ENCODE results near the gene RNU1-2.
"Not testable (repeated sequence)": the region's sequence is repeated elsewhere in the genome, so short reads cannot be mapped to it uniquely, and the experiment has no call there.

The RNU1-2 gene

GRCh38 chr1:16895598-16896315 is at the start of gene RNU1-2:
Gene RNU1-2 (plus strand): TSS chr1:16895980.
- peak; percentile 97 to 98 for DNase-seq

GRCh38 chr1:16856201-16856600 is 39.6 kb upstream of the RNU1-2 start:
- DNase-seq = not testable (repeated sequence)

GRCh38 chr1:16859167-16860041 is 36.4 kb upstream of the RNU1-2 start:
- DNase-seq = not testable (repeated sequence)

GRCh38 chr1:16860048-16860447 is 35.7 kb upstream of the RNU1-2 start:
- not testable (repeated sequence) for DNase-seq

- not testable (repeated sequence) for DNase-seq
These were observed 33.9 kb upstream of the RNU1-2 start for GRCh38 chr1:16861832-16862245.

DNA sequence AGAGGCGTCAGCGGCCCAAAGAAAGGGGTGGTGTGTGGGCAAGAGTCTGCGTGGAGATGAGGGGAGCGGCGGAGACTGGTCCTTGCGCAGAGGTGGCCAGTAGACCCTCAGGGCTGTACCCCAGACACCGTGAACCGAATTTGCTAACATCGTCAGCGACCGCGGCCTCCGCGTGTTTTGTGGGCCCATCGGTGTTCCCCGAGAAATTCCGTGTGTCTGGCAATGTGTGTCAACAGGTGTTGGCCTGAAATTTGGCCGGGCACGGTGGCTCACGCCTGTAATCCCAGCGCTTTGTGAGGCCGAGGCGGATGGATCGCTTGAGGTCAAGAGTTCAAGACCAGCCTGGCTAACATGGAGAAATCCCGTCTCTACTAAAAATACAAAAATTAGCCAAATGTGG is 33.4 kb upstream of the RNU1-2 start:
- DNase-seq = not testable (repeated sequence)

- DNase-seq = not testable (repeated sequence)
These were observed 32.8 kb upstream of the RNU1-2 start for GRCh38 chr1:16863024-16863423.

DNA sequence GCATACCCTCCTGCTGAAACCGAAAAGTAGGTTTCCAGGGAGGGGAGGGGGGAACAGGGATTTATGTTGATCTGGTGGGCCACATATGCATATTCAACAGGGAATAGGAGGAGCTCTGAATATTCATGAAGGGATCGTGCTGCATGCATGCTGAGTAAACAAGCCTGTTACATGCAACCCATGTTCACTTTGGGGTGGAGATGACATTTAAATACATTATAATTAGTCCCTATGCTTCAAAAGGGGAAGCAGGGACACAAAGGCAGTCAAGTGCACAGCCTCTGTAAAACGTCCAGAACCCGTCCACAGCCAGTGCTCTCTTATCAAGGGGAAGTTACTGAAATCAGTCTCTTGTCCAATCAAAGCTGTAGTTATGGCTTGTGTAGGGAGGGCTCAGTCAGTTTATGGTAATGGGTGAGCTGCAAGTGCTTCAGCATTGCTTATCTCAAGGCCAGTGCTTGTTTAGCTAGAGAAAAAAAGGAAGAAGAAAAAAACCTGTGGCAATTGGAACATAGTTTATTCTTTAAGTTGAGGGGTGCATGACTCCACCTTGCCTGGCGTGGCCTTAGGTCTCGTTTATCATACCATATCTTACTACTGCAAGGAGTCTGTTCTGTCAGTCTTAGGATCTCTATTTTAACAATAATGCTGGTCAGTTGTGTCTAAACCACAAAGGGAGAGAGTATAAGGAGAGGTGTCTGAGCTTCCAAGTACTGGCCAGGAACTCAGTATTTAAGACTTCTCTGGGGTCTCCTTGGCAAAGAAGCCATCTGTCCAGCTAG is 28.7 kb upstream of the RNU1-2 start:
- not testable (repeated sequence) for DNase-seq

- DNase-seq = not testable (repeated sequence)
These were observed 27.0 kb upstream of the RNU1-2 start for GRCh38 chr1:16868787-16869186.

- DNase-seq = not testable (repeated sequence)
These were observed 25.8 kb upstream of the RNU1-2 start for GRCh38 chr1:16869996-16870395.

- not testable (repeated sequence) for DNase-seq
These were observed 24.6 kb upstream of the RNU1-2 start for GRCh38 chr1:16871171-16871570.

- DNase-seq = not testable (repeated sequence)
These were observed 23.4 kb upstream of the RNU1-2 start for GRCh38 chr1:16872152-16873075.

DNA sequence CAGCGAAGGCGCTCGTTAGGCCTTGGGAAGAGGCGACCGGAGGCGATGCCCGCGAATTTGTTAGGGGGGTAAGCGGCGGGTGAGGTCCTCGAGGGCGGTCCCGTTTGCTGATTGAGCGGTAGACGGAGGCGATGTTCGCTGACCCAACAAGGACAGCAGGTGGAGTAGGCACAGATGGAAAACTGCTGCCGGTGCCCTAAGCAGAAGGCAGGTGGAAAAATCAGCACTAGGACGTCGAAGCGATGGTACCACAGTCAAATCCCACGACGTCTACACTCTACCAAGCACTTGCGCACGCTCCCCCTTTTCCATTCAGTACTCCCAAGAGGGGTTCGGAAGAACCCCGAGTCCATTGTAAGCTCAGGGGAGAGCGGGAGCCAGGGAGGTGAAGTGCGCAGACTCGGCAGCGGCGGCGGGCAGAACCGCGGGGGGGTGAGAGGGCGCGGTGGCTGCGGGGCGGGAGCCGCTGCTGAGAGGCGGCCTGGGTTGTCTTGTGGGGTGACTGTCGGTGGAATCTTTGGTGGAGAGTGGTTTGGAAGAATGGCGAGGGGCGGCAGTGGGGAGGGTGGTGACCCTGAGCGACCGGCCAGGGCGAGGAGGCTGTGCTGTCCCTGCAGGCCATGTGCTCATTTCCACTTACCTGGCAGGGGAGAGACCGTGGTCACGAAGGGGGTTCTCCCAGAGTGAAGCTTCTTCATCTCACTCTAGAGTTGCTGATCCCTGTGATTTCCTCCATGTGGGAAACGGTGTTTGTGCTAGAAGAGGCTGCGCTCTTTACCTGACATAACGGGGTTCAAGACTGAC is 22.5 kb upstream of the RNU1-2 start:
- not testable (repeated sequence) for DNase-seq

DNA sequence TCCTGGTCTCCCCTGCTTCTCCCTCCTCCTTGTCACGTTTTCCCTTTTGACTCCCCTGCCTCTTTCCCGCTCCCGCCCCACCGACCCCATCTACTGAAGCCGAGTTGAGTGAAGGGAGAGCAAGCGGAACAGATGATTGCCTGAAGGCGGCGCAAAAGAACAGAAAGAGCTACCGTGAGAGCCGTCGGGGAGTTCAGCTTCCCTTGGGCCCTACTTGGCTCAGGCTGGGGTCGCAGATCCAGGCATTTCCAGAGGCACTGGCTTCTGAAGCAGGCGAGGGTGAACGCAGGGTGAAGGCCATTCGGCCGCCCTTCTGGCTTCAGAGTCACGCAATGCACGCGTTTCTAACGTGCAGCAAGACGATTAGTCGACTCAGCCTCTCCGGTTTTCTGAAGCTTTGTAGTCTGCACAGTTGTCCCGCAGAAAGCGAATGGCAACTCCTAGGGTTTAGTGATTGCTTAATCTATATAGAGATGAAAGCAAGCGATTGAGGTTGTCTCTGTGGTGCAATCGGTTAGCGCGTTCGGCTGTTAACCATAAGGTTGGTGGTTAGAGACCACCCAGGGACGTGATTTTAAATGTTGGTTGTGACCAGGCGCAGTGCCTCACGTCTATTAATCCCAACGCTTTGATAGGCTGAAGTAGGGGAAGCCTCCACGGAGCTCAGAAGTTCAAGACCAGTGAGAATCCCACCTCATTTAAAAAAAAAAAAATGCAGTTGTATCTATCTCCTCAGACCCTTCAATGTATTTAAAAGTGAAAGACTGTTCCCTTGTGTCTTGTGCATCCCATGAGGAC is 20.6 kb upstream of the RNU1-2 start:
- not testable (repeated sequence) for DNase-seq

- DNase-seq = not testable (repeated sequence)
These were observed 14.0 kb upstream of the RNU1-2 start for GRCh38 chr1:16881742-16882141.

GRCh38 chr1:16882986-16883385 is 12.8 kb upstream of the RNU1-2 start:
- DNase-seq = no peak

- not testable (repeated sequence) for DNase-seq
These were observed 11.3 kb upstream of the RNU1-2 start for GRCh38 chr1:16884487-16884886.

- no peak for DNase-seq
These were observed 8.7 kb upstream of the RNU1-2 start for GRCh38 chr1:16886860-16887605.

All from AML-193 (cell line).